H1 (cell line): Measurements from ENCODE around the gene CDKN1A. TPM values are rescaled to one million over a fixed set of nuclear protein-coding genes. Genes with fewer than 3 reads are reported as not detected.

Source experiments
- POLR2AphosphoS5 ChIP-seq: IDR thresholded peaks from 2 replicates; pipeline ENCODE4 v1.6.1; 2011; ENCODE audit warnings: low read depth, low read length
- RNF2 ChIP-seq: fragments of 200-900, 300-1000 bp; sonication (generic); IDR thresholded peaks from 2 replicates; pipeline ENCODE4 v1.7.1; 2016; ENCODE audit warnings: borderline replicate concordance, low read depth, mild to moderate bottlenecking, antibody characterized with exemption, low read length; ENCODE audit not compliant: poor library complexity, severe bottlenecking; ENCODE audit errors: missing control alignments
- TBP ChIP-seq: IDR thresholded peaks from 2 replicates; pipeline ENCODE4 v1.6.1; 2011; ENCODE audit warnings: low read depth, low read length, improper control_type of control experiment
- USF2 ChIP-seq: IDR thresholded peaks from 2 replicates; pipeline ENCODE4 v1.6.1; 2011; ENCODE audit warnings: low read length, improper control_type of control experiment
- polyA plus RNA-seq, 7 experiments: library from polyadenylated mRNA; depleted of rRNA in 3 of 7; stranded (reverse) in 5 of 7; unstranded in 2 of 7; fragments of >200 nt in 5 of 7; fragments of 200-250 nt in 2 of 7; gene quantifications; 1 replicate in 5 of 7; 2 replicates in 1 of 7; 4 replicates in 1 of 7; pipeline versions ENCODE4 v1.2.1 to v1.2.3, GENCODE V29; 2011 to 2013; ENCODE audit warnings: missing spikeins in 2 of 7, mixed read lengths in 2 of 7
- total RNA-seq: library from RNA; stranded (reverse); fragmentation: NEBNext Ultra II Directional; extraction: Animal tissue kit (Norgen Biotek cat#: 25700); gene quantifications from 2 replicates; pipeline ENCODE4 v1.2.1, GENCODE V29; 2021

CDKN1A gene
- total and polyA plus RNA-seq, 2 of the 8 experiments (the other 6 are each of a cell fraction or from before 2014, with no cell fraction given) = 15.2 to 36.0 TPM

GRCh38 chr6:36702656-36703055 lies 24.1 kb downstream of the CDKN1A start (continued):
- no peak for TF ChIP-seq USF2
- TF ChIP-seq POLR2AphosphoS5 = no peak
- no peak for TF ChIP-seq TBP
- no peak for TF ChIP-seq RNF2
- TF ChIP-seq, all 59 proteins: peak for 0
